Esophagus squamous epithelium (tissue), 4 donors: ENCODE measurements around the gene ORM1.

Experiments
- POLR2A ChIP-seq, 4 donors: fragments of 450-650 bp; IDR thresholded peaks; one replicate each; pipeline ENCODE4 v1.6.1; 2017; ENCODE audit warnings: antibody characterized with exemption in 4 of 4, mild to moderate bottlenecking in 4 of 4, moderate library complexity in 3 of 4
- TF ChIP-seq, protein P1 (sequence below), 6 experiments: fragments of 450-650 bp in 4 of 6; fragments of 200-600 bp in 2 of 6; sonication (generic) in 2 of 6; IDR thresholded peaks; one replicate each; pipeline ENCODE4 v1.5.1; 2016 to 2019; ENCODE audit warnings: antibody characterized with exemption in 6 of 6, mild to moderate bottlenecking in 4 of 6, moderate library complexity in 4 of 6

GRCh38 chr9:114335745-114336144 lies 12.8 kb downstream of the ORM1 start:
- TF ChIP-seq POLR2A (IDR thresholded peaks at IDR 0.05): no peak
- TF ChIP-seq, protein P1, sequence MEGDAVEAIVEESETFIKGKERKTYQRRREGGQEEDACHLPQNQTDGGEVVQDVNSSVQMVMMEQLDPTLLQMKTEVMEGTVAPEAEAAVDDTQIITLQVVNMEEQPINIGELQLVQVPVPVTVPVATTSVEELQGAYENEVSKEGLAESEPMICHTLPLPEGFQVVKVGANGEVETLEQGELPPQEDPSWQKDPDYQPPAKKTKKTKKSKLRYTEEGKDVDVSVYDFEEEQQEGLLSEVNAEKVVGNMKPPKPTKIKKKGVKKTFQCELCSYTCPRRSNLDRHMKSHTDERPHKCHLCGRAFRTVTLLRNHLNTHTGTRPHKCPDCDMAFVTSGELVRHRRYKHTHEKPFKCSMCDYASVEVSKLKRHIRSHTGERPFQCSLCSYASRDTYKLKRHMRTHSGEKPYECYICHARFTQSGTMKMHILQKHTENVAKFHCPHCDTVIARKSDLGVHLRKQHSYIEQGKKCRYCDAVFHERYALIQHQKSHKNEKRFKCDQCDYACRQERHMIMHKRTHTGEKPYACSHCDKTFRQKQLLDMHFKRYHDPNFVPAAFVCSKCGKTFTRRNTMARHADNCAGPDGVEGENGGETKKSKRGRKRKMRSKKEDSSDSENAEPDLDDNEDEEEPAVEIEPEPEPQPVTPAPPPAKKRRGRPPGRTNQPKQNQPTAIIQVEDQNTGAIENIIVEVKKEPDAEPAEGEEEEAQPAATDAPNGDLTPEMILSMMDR (IDR thresholded peaks at IDR 0.05): no peak
